ENCODE data around the gene CCDC159. TPM values are rescaled to one million over a fixed set of nuclear protein-coding genes. Genes with fewer than 3 reads are reported as not detected.

Gene CCDC159
- total and polyA plus RNA-seq, 2 of the 13 experiments (the other 11 are each of a cell fraction or from before 2014, with no cell fraction given), result 1.7 to 6.3 TPM

DNA sequence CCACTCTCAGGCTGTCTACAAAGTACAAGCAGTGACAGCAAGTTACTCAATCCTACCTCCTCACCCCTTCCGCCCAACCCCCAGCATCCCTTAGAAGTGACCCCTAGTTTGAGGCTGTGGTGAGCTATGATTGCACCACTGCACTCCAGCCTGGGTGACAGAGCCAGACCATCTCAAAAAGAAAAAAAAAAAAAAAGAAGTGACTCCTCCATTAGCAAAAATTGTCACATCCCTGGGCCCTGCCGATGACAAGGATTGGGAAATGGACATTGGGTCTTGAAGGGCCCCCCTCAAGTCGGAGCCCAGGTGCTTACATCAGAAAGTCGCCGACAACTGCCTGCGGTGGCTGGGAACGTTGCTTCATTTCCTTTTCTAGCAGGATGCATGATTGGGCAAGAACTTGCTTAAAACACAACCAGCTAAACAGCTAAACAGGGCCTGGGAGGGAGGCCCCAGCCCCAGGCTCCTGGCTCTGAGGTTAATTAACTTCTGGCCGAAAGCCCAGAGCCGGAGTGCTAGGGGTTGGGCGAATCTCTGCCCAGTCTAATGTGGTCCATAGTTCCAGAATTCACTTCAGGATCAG, 22.1 kb upstream of the CCDC159 start (continued):
- TF ChIP-seq ZNF274 (CRISPR knock-in tag; IDR thresholded peaks at IDR 0.05), result no peak
- TF ChIP-seq ZNF337 (CRISPR knock-in tag; IDR thresholded peaks at IDR 0.05; ENCODE audit: borderline replicate concordance, low read depth), result no peak
- TF ChIP-seq MYC (CRISPR knock-in tag; IDR thresholded peaks at IDR 0.05; ENCODE audit: borderline replicate concordance), result peak; percentile 45; the same call in 1 of the 2 replicates
- TF ChIP-seq KLF13 (CRISPR knock-in tag; IDR thresholded peaks at IDR 0.05), result no peak
- no peak for TF ChIP-seq SCMH1 (CRISPR knock-in tag; IDR thresholded peaks at IDR 0.05; ENCODE audit: borderline replicate concordance)
- TF ChIP-seq, protein P1, sequence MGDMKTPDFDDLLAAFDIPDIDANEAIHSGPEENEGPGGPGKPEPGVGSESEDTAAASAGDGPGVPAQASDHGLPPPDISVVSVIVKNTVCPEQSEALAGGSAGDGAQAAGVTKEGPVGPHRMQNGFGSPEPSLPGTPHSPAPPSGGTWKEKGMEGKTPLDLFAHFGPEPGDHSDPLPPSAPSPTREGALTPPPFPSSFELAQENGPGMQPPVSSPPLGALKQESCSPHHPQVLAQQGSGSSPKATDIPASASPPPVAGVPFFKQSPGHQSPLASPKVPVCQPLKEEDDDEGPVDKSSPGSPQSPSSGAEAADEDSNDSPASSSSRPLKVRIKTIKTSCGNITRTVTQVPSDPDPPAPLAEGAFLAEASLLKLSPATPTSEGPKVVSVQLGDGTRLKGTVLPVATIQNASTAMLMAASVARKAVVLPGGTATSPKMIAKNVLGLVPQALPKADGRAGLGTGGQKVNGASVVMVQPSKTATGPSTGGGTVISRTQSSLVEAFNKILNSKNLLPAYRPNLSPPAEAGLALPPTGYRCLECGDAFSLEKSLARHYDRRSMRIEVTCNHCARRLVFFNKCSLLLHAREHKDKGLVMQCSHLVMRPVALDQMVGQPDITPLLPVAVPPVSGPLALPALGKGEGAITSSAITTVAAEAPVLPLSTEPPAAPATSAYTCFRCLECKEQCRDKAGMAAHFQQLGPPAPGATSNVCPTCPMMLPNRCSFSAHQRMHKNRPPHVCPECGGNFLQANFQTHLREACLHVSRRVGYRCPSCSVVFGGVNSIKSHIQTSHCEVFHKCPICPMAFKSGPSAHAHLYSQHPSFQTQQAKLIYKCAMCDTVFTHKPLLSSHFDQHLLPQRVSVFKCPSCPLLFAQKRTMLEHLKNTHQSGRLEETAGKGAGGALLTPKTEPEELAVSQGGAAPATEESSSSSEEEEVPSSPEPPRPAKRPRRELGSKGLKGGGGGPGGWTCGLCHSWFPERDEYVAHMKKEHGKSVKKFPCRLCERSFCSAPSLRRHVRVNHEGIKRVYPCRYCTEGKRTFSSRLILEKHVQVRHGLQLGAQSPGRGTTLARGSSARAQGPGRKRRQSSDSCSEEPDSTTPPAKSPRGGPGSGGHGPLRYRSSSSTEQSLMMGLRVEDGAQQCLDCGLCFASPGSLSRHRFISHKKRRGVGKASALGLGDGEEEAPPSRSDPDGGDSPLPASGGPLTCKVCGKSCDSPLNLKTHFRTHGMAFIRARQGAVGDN (CRISPR knock-in tag; IDR thresholded peaks at IDR 0.05), result peak; percentile 28; the same call in 1 of the 2 replicates
- no peak for TF ChIP-seq POLR2A (IDR thresholded peaks at IDR 0.05; ENCODE audit: insufficient read depth in 1 of 2, low read depth in 2 of 2, low read length in 2 of 2)
- no peak for TF ChIP-seq ZSCAN20 (CRISPR knock-in tag; IDR thresholded peaks at IDR 0.05; ENCODE audit: borderline replicate concordance)
- peak; percentile 73; the same call in 1 of the 2 replicates for TF ChIP-seq ISL2 (CRISPR knock-in tag; IDR thresholded peaks at IDR 0.05)
- TF ChIP-seq GFI1 (CRISPR knock-in tag; IDR thresholded peaks at IDR 0.05; ENCODE audit: borderline replicate concordance), result 0 out of 2 replicates have a peak, but pooled peaks have one; percentile 17
- no peak for TF ChIP-seq ATM (IDR thresholded peaks at IDR 0.05; ENCODE audit: borderline replicate concordance)
- peak; percentile 63 for TF ChIP-seq SAP130 (CRISPR knock-in tag; IDR thresholded peaks at IDR 0.05; ENCODE audit: low read depth)
- TF ChIP-seq SIN3B (IDR thresholded peaks at IDR 0.05; ENCODE audit: low read length), result no peak
- 0 out of 2 replicates have a peak, but pooled peaks have one; percentile 28 for TF ChIP-seq ZNF124 (CRISPR knock-in tag; IDR thresholded peaks at IDR 0.05)
- peak; percentile 57; the same call in 1 of the 2 replicates for TF ChIP-seq TBX2 (CRISPR knock-in tag; IDR thresholded peaks at IDR 0.05; ENCODE audit: borderline replicate concordance)
- no peak for TF ChIP-seq HNF4G (IDR thresholded peaks at IDR 0.05; ENCODE audit: borderline replicate concordance, low read depth, low read length)
- no peak for TF ChIP-seq HNF4G (CRISPR knock-in tag; IDR thresholded peaks at IDR 0.05; ENCODE audit: borderline replicate concordance, low read depth)
- TF ChIP-seq BCL6 (CRISPR knock-in tag; IDR thresholded peaks at IDR 0.05), result peak; percentile 68
- no peak for TF ChIP-seq IRF2 (CRISPR knock-in tag; IDR thresholded peaks at IDR 0.05)
- TF ChIP-seq ZKSCAN8 (CRISPR knock-in tag; IDR thresholded peaks at IDR 0.05; ENCODE audit: borderline replicate concordance), result no peak
- no peak for TF ChIP-seq KMT2A (CRISPR knock-in tag; IDR thresholded peaks at IDR 0.05)
- TF ChIP-seq HNRNPLL (IDR thresholded peaks at IDR 0.05; ENCODE audit: low read depth, low read length, poor library complexity, severe bottlenecking), result no peak
- peak; percentile 97 for TF ChIP-seq CEBPG (CRISPR knock-in tag; IDR thresholded peaks at IDR 0.05)
- no peak for TF ChIP-seq SMAD9 (CRISPR knock-in tag; IDR thresholded peaks at IDR 0.05)
- no peak for TF ChIP-seq ZNF766 (CRISPR knock-in tag; IDR thresholded peaks at IDR 0.05; ENCODE audit: borderline replicate concordance)
- TF ChIP-seq, protein P2, sequence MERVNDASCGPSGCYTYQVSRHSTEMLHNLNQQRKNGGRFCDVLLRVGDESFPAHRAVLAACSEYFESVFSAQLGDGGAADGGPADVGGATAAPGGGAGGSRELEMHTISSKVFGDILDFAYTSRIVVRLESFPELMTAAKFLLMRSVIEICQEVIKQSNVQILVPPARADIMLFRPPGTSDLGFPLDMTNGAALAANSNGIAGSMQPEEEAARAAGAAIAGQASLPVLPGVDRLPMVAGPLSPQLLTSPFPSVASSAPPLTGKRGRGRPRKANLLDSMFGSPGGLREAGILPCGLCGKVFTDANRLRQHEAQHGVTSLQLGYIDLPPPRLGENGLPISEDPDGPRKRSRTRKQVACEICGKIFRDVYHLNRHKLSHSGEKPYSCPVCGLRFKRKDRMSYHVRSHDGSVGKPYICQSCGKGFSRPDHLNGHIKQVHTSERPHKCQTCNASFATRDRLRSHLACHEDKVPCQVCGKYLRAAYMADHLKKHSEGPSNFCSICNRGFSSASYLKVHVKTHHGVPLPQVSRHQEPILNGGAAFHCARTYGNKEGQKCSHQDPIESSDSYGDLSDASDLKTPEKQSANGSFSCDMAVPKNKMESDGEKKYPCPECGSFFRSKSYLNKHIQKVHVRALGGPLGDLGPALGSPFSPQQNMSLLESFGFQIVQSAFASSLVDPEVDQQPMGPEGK (CRISPR knock-in tag; IDR thresholded peaks at IDR 0.05), result peak; percentile 79; the same call in 1 of the 2 replicates
- TF ChIP-seq EEA1 (CRISPR knock-in tag; IDR thresholded peaks at IDR 0.05; ENCODE audit: borderline replicate concordance), result no peak
